VCaP (cell line): Measurements from ENCODE around the gene GPR142.

ENCODE experiments used
- H3K27ac ChIP-seq: fragments of 450-650 bp; 2 replicates; pipeline ENCODE4 v1.5.1; 2017
- CTCF ChIP-seq: fragments of 450-650 bp; conservative IDR thresholded peaks from 2 replicates; pipeline ENCODE4 v1.5.1; 2017; ENCODE audit warnings: mild to moderate bottlenecking, moderate library complexity

The GPR142 gene

GRCh38 chr17:74371653-74372147, 4.4 kb downstream of the GPR142 start:
- TF ChIP-seq CTCF = no peak
- no peak overlapping the region for H3K27ac ChIP-seq

- H3K27ac ChIP-seq = no peak overlapping the region
- TF ChIP-seq CTCF = no peak
Observed at GRCh38 chr17:74372426-74372825, 5.1 kb downstream of the GPR142 start.

- H3K27ac ChIP-seq = no peak overlapping the region
- TF ChIP-seq CTCF = no peak
Observed at GRCh38 chr17:74373838-74374606, 6.7 kb downstream of the GPR142 start.

GRCh38 chr17:74374858-74375257, 7.6 kb downstream of the GPR142 start:
- no peak for TF ChIP-seq CTCF

GRCh38 chr17:74379495-74380085, 12.3 kb downstream of the GPR142 start:
- TF ChIP-seq CTCF = peak; percentile 95
- H3K27ac ChIP-seq = peak overlapping the region; percentile 13; the same call in 1 of the 2 replicates

More at GRCh38 chr17:74374858-74375257, 7.6 kb downstream of the GPR142 start:
- H3K27ac ChIP-seq = no peak overlapping the region

- TF ChIP-seq CTCF = no peak
- H3K27ac ChIP-seq = peak overlapping the region; percentile 13; the same call in 1 of the 2 replicates
Observed at GRCh38 chr17:74380086-74380958, 13.0 kb downstream of the GPR142 start.
